Measurements from ENCODE around the gene CPA4. TPM values are rescaled to one million over a fixed set of nuclear protein-coding genes. Genes with fewer than 3 reads are reported as not detected.

CPA4 gene
- total RNA-seq, 1 donor from 2014 or later, result not detected

GRCh38 chr7:130353196-130353595 lies 60.2 kb downstream of the CPA4 start:
- Mint-ChIP-seq H3K27ac (ENCODE audit: unreplicated experiment) (peak overlapping the region; percentile 1), H3K4me3 (ENCODE audit: unreplicated experiment) (no peak overlapping the region), H3K36me3 (ENCODE audit: low read depth, unreplicated experiment) (no peaks in the 10 kb centered on the region), H3K27me3 (ENCODE audit: unreplicated experiment) (peaks cover 3% of the 10 kb centered on the region), H3K9me3 (ENCODE audit: unreplicated experiment) (no peaks in the 10 kb centered on the region), H3K4me1 (ENCODE audit: unreplicated experiment) (peaks cover 28% of the 10 kb centered on the region)
- no peak for DNase-seq (ENCODE audit: low spot score)
- no peak for TF ChIP-seq CTCF (IDR thresholded peaks at IDR 0.05; ENCODE audit: unreplicated experiment)

- Mint-ChIP-seq H3K4me3 (ENCODE audit: unreplicated experiment) (no peak overlapping the region), H3K27ac (ENCODE audit: unreplicated experiment) (peak overlapping the region; percentile 83), H3K36me3 (ENCODE audit: low read depth, unreplicated experiment) (peaks cover 6% of the 10 kb centered on the region), H3K9me3 (ENCODE audit: unreplicated experiment) (peaks cover 7% of the 10 kb centered on the region), H3K4me1 (ENCODE audit: unreplicated experiment) (peaks cover 16% of the 10 kb centered on the region), H3K27me3 (ENCODE audit: unreplicated experiment) (no peaks in the 10 kb centered on the region)
- DNase-seq (ENCODE audit: low spot score), result peak; percentile 48
- TF ChIP-seq CTCF (IDR thresholded peaks at IDR 0.05; ENCODE audit: unreplicated experiment), result no peak
Measured at GRCh38 chr7:130356121-130356875, 63.3 kb downstream of the CPA4 start.

- peaks cover 10% of the 10 kb centered on the region for H3K4me1 Mint-ChIP-seq (ENCODE audit: unreplicated experiment)
- no peak for DNase-seq (ENCODE audit: low spot score)
Measured at GRCh38 chr7:130356876-130357611, 64.1 kb downstream of the CPA4 start.

GRCh38 chr7:130358471-130358870 lies 65.5 kb downstream of the CPA4 start:
- Mint-ChIP-seq H3K9me3 (ENCODE audit: unreplicated experiment) (peaks cover 7% of the 10 kb centered on the region), H3K4me1 (ENCODE audit: unreplicated experiment) (peaks cover 10% of the 10 kb centered on the region), H3K36me3 (ENCODE audit: low read depth, unreplicated experiment) (peaks cover 8% of the 10 kb centered on the region), H3K27ac (ENCODE audit: unreplicated experiment) (peak overlapping the region; percentile 36), H3K4me3 (ENCODE audit: unreplicated experiment) (no peak overlapping the region), H3K27me3 (ENCODE audit: unreplicated experiment) (no peaks in the 10 kb centered on the region)
- TF ChIP-seq CTCF (IDR thresholded peaks at IDR 0.05; ENCODE audit: unreplicated experiment), result no peak
- DNase-seq (ENCODE audit: low spot score), result no peak

More at GRCh38 chr7:130356876-130357611, 64.1 kb downstream of the CPA4 start:
- Mint-ChIP-seq H3K27ac (ENCODE audit: unreplicated experiment) (peak overlapping the region; percentile 83), H3K27me3 (ENCODE audit: unreplicated experiment) (no peaks in the 10 kb centered on the region), H3K9me3 (ENCODE audit: unreplicated experiment) (peaks cover 7% of the 10 kb centered on the region), H3K36me3 (ENCODE audit: low read depth, unreplicated experiment) (peaks cover 8% of the 10 kb centered on the region), H3K4me3 (ENCODE audit: unreplicated experiment) (no peak overlapping the region)
- no peak for TF ChIP-seq CTCF (IDR thresholded peaks at IDR 0.05; ENCODE audit: unreplicated experiment)
